Hematopoietic multipotent progenitor cell treated with erythropoietin and hydrocortisone succinate and interleukin-3 and kit ligand, for 4 days (in vitro differentiated cells): ENCODE results near the gene TNFRSF17.
"Not testable (repeated sequence)": the region's sequence is repeated elsewhere in the genome, so short reads cannot be mapped to it uniquely, and the experiment has no call there.

Source experiments
- DNase-seq: peaks from one replicate; pipeline ENCODE4 v3.0.0-alpha.2; 2015

Gene TNFRSF17

DNA sequence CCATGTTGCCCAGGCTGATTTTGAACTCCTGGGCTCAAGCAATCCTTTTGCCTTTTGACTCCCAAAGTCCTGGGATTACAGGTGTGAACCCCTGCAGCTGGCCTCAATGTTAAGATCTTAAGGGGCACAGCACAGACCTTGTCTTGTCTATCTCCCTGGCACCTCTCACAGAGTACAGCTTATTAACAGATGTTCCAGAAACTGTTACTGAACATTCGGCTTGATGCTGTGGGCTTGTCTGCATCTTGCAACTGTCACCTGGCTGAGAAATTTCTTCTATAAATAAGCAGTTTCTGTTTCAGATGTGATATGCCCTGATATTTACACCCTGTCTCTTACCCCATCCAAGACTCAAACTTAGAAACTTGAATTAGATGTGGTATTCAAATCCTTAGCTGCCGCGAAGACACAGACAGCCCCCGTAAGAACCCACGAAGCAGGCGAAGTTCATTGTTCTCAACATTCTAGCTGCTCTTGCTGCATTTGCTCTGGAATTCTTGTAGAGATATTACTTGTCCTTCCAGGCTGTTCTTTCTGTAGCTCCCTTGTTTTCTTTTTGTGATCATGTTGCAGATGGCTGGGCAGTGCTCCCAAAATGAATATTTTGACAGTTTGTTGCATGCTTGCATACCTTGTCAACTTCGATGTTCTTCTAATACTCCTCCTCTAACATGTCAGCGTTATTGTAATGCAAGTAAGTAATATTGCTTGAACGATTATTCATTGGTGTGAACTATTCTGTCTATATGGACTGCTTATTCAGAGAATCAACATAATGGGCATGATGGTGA is at the start of gene TNFRSF17:
TNFRSF17 (plus strand) TSS at position 450 of the 791 bp plus-strand sequence; CDS start at position 565, 115 bp downstream.
- no peak for DNase-seq

DNA sequence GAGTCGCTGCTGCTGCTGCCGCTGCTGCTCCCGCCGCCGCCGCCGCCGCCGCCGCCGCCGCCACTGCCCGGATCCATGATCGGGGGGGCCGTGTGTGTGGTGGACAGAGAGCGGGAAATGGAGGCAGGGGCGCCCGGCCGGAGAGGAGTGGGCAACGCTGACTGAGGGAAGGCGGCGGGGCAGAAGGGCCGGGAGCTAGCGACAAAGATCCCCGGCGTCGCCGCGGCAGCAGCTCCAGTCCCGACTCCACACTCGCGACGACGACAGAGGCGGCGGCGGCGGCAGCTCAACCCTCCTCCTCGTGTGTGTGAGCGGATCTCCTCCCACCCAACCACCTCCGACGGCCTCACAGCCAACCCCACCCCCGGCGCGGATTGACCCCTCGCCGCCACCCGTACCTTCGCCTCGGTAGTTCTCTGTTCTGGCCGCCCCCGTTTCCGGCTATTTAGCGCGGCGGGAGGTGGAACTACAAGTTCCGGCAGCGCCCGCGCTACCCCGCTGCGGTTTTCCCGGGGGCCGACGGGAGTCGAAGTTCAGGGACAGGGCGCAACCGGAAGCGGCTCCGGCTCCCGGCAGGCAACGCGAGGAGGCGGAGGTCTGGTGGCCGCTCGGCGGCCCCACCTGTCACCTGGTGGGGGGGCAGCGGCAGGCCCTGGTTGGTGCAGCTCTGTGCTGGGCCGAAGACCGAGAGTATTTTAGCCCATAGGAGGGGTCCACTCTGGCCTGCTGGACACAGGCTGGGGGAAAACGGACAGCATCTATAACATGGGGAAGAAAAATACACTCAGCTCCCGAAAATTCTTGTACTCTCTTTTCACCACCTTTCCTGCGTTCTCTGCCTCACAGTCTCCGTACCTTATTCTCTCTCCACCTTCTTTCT is 49.1 kb upstream of the TNFRSF17 start, which contains the start of gene GSPT1:
GSPT1 (minus strand) TSS at position 313 of the 880 bp plus-strand sequence; CDS start at position 77, 236 bp downstream.
- DNase-seq, result peak; percentile 99

DNA sequence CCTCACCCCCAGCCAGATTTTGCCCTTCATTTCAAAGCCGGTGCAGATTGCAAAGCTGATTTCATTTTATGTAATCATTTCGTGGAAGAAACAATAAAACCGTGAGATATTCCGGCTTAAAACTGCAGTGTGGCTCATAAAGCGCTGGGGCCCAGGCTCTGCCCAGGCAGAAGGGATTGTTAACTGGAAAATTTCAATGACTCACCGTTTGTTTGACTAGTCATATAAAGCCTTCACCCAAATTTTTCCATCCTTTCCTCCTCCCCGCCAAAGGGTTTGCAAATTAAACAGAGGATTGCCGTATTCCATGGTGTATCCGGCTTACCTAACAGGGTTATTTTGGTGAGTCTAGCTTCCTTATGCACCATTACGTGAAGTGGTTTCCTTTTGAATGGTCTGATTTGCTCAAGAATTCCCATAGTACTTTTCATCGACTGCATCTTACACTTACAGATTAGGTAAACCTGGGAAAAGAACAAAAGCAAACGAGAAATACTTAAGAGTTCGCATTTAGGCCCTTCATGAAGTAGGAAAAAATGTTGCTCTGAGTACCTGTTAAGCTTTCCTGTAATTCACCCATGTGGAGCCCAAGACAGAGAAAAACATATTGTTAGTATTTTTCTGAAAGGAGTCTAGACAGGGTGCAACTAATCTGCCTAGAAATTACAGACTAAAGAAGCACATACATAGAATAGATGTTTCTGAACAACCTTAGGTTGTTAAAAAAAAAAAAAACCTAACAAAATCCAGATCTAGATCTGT is 48.3 kb upstream of the TNFRSF17 start:
- DNase-seq, result no peak

GRCh38 chr16:11924046-11924445 is 41.0 kb upstream of the TNFRSF17 start:
- not testable (repeated sequence) for DNase-seq

DNA sequence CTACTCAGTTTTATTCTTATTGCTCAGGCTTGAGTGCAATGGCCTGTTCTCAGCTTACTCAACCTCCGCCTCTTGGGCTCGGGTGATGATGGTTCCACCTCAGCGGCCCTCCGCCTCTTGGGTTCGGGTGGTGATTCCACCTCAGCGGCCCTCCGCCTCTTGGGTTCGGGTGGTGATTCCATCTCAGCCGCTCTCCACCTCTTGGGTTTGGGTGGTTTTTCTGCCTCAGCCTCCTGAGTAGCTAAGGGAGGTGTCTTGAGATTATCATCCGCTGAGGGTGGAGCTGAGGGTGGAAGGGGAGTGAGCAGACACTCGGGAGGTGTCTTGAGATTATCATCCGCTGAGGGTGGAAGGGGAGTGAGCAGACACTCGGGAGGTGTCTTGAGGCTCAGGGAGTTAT is 37.7 kb upstream of the TNFRSF17 start:
- DNase-seq, result peak; percentile 39

GRCh38 chr16:11941945-11942344 is 23.1 kb upstream of the TNFRSF17 start, which contains the start of gene NPIPB2:
Gene NPIPB2, minus strand, starts transcription at chr16:11942045. Its CDS starts 0 bp downstream, at chr16:11942045.
- DNase-seq, result not testable (repeated sequence)

DNA sequence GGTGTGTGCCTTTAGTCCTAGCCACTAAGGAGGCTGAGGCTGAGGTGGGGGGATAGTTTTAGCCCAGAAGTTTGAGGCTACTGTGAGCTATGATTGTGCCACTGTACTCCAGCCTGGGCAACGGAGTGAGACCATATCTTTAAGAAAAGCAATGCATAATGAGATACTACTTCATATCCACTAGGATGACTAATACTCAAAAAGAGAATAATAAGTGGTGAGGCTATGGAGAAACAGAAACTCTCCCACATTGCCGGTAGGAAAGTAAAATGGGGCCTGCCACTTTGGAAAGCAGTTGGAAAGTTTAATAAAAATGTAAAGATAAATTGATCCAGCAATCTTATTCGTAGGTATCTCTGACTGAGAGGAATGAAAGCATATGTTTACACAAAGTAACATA is 18.6 kb upstream of the TNFRSF17 start:
- no peak for DNase-seq

DNA sequence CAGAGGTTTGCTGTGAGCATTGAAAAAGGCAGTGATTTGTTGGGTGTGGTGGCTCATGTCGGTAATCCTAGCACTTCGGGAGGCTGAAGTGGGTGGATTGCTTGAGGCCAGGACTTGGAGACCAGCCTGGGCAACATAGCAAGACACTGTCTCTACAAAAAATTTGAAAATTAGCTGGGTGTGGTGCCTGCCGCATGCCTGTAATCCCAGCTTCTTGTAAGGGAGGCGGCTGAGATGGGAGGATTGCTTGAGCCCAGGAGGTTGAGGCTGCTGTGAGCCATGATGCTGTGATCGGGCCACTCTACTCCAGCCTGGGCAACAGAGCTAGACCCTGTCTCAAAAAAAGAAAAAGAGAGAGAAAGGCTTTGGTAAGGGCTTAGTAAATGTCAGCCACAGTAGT is 16.2 kb upstream of the TNFRSF17 start:
- DNase-seq, result no peak

- peak; percentile 82 for DNase-seq
Observed at GRCh38 chr16:11949527-11949926, 15.5 kb upstream of the TNFRSF17 start.

DNA sequence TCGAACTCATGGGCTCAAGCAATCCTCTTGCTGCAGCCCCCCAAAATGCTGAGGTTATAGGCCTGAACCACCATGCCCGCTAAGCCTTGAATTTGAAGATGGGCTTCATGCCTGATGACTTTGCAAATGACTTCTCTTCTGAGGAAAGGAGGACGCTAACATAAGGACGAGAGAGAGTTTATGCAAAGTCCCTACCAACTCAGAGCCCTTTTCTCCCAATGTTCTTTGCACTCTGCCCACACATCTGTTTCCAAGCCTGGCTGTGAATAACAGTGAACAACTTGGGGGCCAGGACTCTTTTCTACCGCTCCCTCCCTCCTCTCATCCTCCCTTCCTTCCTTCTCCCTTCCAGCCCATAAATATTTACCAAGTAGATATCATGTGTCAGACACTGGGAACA is 14.6 kb upstream of the TNFRSF17 start:
- DNase-seq, result no peak

- not testable (repeated sequence) for DNase-seq
Observed at GRCh38 chr16:11953576-11953975, 11.4 kb upstream of the TNFRSF17 start.

- no peak for DNase-seq
Observed at GRCh38 chr16:11955713-11956123, 9.3 kb upstream of the TNFRSF17 start.

GRCh38 chr16:11956558-11956957 is 8.5 kb upstream of the TNFRSF17 start:
- DNase-seq, result no peak

DNA sequence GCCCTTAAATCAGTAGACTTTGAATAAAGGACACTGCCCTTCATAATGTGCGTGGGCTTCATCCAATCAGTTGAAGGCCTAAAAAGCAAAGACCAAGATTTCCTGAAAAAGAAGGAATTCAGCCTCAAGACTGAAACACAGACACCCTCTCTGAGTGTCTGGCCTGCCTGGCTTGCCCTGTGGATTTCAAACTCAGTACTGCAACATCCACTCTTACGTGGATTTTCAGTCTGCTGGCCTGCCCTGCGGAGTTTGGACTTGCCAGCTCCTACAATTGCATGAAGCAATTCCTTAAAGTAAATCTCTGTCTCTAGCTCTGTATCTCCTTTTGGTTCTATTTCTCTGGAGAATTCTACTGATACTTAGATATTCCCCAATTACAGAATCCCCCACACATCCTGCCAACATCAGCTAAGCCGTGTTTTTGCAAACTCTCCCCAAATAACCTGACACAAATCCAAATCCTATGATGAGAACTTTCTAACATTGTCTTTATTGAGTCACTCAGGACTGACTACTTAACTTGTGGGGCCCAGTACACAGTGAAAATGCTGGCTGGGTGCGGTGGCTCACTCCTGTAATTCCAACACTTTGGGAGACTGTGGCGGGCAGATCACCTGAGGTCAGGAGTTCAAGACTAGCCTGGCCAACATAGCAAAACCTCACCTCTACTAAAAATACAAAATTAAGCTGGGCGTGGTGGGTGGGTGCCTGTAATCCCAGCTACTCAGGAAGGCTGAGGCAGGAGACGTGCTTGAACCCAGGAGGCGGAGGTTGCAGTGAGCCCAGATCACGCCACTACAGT is 7.2 kb upstream of the TNFRSF17 start:
- DNase-seq, result no peak

- peak; percentile 18 for DNase-seq
Observed at GRCh38 chr16:11962457-11962856, 2.6 kb upstream of the TNFRSF17 start.

GRCh38 chr16:11962978-11963377 is 2.0 kb upstream of the TNFRSF17 start:
- DNase-seq, result not testable (repeated sequence)

DNA sequence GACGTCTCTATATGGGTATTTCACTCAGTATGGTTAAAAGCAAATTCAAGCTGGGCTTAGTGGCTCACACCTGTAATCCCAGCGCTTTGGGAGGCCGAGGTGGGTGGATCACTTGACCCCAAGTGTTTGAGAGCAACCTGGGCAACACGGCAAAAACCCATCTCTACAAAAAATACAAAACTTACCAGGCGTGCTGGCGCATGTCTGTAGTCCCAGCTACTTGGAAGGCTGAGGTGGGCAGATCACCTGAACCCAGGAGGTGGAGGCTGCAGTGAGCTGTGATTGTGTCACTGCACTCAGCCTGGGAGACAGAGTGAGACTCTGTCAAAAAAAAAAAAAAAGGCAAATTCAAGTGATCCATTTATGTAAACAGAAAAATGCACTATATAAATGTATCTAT is 1.3 kb upstream of the TNFRSF17 start:
- no peak for DNase-seq

GRCh38 chr16:11966173-11966572 is 1.2 kb downstream of the TNFRSF17 start:
- DNase-seq, result no peak

GRCh38 chr16:11967195-11967911 is 2.3 kb downstream of the TNFRSF17 start:
- DNase-seq, result no peak

- DNase-seq, result no peak
Observed at GRCh38 chr16:11968577-11968976, 3.6 kb downstream of the TNFRSF17 start.

- DNase-seq, result not testable (repeated sequence)
Observed at GRCh38 chr16:11970292-11970691, 5.3 kb downstream of the TNFRSF17 start.
